Vagina (tissue), 2 donors: ENCODE data around the gene TMBIM4. TPM values are rescaled to one million over a fixed set of nuclear protein-coding genes. Genes with fewer than 3 reads are reported as not detected.
A peak's percentile ranks its signal among the peaks of the same experiment; 100 is the strongest.

Experiments used
- DNase-seq, 2 donors: peaks; one replicate each; pipeline ENCODE4 v3.0.0-alpha.2; 2017; ENCODE audit errors: extremely low spot score in 2 of 2
- H3K27ac ChIP-seq: fragments of 200-600 bp; sonication (generic); one replicate; pipeline ENCODE4 v1.5.1; 2019
- H3K27me3 ChIP-seq: fragments of 200-600 bp; sonication (generic); one replicate; pipeline ENCODE4 v1.5.1; 2019
- H3K36me3 ChIP-seq, 2 donors: fragments of 200-600 bp; sonication (generic); one replicate each; pipeline ENCODE4 v1.5.1; 2017 to 2019
- H3K4me1 ChIP-seq: fragments of 200-600 bp; sonication (generic); one replicate; pipeline ENCODE4 v1.5.1; 2019
- H3K4me3 ChIP-seq, 2 donors: fragments of 200-600 bp; sonication (generic); 1 replicate in 1 of 2; 2 replicates in 1 of 2; pipeline ENCODE4 v1.5.1; 2016 to 2019
- H3K9me3 ChIP-seq: fragments of 200-600 bp; sonication (generic); one replicate; pipeline ENCODE4 v1.5.1; 2019
- CTCF ChIP-seq, 3 experiments: fragments of 450-650 bp in 2 of 3; fragments of 200-600 bp in 1 of 3; sonication (generic) in 1 of 3; IDR thresholded peaks; one replicate each; pipeline ENCODE4 v1.5.1; 2017 to 2019; ENCODE audit warnings: antibody characterized with exemption in 3 of 3, mild to moderate bottlenecking in 2 of 3, moderate library complexity in 2 of 3
- POLR2A ChIP-seq, 2 donors: fragments of 450-650 bp; IDR thresholded peaks; one replicate each; pipeline ENCODE4 v1.6.1; 2017; ENCODE audit warnings: antibody characterized with exemption in 2 of 2, mild to moderate bottlenecking in 2 of 2, moderate library complexity in 2 of 2
- POLR2AphosphoS5 ChIP-seq, 2 donors: sonication (generic); formaldehyde crosslinking; IDR thresholded peaks; one replicate each; pipeline ENCODE4 v1.9.0; 2017; ENCODE audit warnings: antibody characterized with exemption in 2 of 2, mild to moderate bottlenecking in 2 of 2, low read depth in 1 of 2; ENCODE audit not compliant: insufficient read depth in 1 of 2
- intact Hi-C: fragments of 100-400 bp; cut with DNase I; formaldehyde crosslinking; loops from one replicate; pipeline ENCODE4 v1.15.1; 2023
- total RNA-seq: library from RNA; depleted of rRNA; stranded (reverse); fragments of >200 nt; gene quantifications from one replicate; pipeline ENCODE4 v1.2.3, GENCODE V29; 2016

TMBIM4 gene
- total RNA-seq, 1 donor from 2014 or later, result 98.7 TPM

- no peak for TF ChIP-seq POLR2A (IDR thresholded peaks at IDR 0.05)
- no peak for TF ChIP-seq CTCF (IDR thresholded peaks at IDR 0.05)
- TF ChIP-seq POLR2AphosphoS5 (IDR thresholded peaks at IDR 0.05; ENCODE audit: insufficient read depth in 1 of 2, low read depth in 1 of 2), result no peak
- H3K36me3 ChIP-seq, result no peaks in the 10 kb centered on the region
- DNase-seq, result no peak
- no peaks in the 10 kb centered on the region for H3K9me3 ChIP-seq
- peak overlapping the region; percentile 86 for H3K27ac ChIP-seq
- intact Hi-C loops, result no loop called here
- peaks cover 26% of the 10 kb centered on the region for H3K4me1 ChIP-seq
- H3K27me3 ChIP-seq, result no peaks in the 10 kb centered on the region
- peak overlapping the region in 1 of 2 donors; percentile 53 for H3K4me3 ChIP-seq
Measured at GRCh38 chr12:66190519-66191370, 20.9 kb upstream of the TMBIM4 start.

GRCh38 chr12:66189889-66190288 lies 20.1 kb upstream of the TMBIM4 start:
- Histone ChIP-seq H3K36me3 (no peaks in the 10 kb centered on the region), H3K4me1 (peaks cover 26% of the 10 kb centered on the region), H3K9me3 (no peaks in the 10 kb centered on the region), H3K4me3 (peak overlapping the region; percentile 48 to 53), H3K27me3 (no peaks in the 10 kb centered on the region), H3K27ac (peak overlapping the region; percentile 86)
- TF ChIP-seq POLR2A (IDR thresholded peaks at IDR 0.05), result no peak
- TF ChIP-seq POLR2AphosphoS5 (IDR thresholded peaks at IDR 0.05; ENCODE audit: insufficient read depth in 1 of 2, low read depth in 1 of 2), result no peak
- TF ChIP-seq CTCF (IDR thresholded peaks at IDR 0.05), result no peak
- intact Hi-C loops, result no loop called here
- DNase-seq, result no peak

- Histone ChIP-seq H3K36me3 (no peaks in the 10 kb centered on the region), H3K4me3 (peak overlapping the region; percentile 48 to 53), H3K27me3 (no peaks in the 10 kb centered on the region), H3K27ac (peak overlapping the region; percentile 86), H3K4me1 (peaks cover 26% of the 10 kb centered on the region), H3K9me3 (no peaks in the 10 kb centered on the region)
- TF ChIP-seq POLR2AphosphoS5 (IDR thresholded peaks at IDR 0.05; ENCODE audit: insufficient read depth in 1 of 2, low read depth in 1 of 2) (no peak), CTCF (IDR thresholded peaks at IDR 0.05) (no peak), POLR2A (IDR thresholded peaks at IDR 0.05) (no peak)
- no peak for DNase-seq
- intact Hi-C loops, result no loop called here
Measured at GRCh38 chr12:66189486-66189843, 19.7 kb upstream of the TMBIM4 start.

- Histone ChIP-seq H3K9me3 (no peaks in the 10 kb centered on the region), H3K4me3 (peak within 1 kb of the TSS; percentile 48 to 53), H3K4me1 (peaks cover 25% of the 10 kb centered on the region), H3K27ac (peak within 1 kb of the TSS; percentile 86), H3K27me3 (no peaks in the 10 kb centered on the region), H3K36me3 (no peaks in the 10 kb centered on the region)
- intact Hi-C loops, result no loop called here
- TF ChIP-seq CTCF (IDR thresholded peaks at IDR 0.05) (no peak), POLR2A (IDR thresholded peaks at IDR 0.05) (peak in 1 of 2 donors; percentile 76), POLR2AphosphoS5 (IDR thresholded peaks at IDR 0.05; ENCODE audit: insufficient read depth in 1 of 2, low read depth in 1 of 2) (peak; percentile 82 to 91)
- peak in 1 of 2 donors; percentile 93 for DNase-seq
Measured at GRCh38 chr12:66188584-66189485, 19.0 kb upstream of the TMBIM4 start, which contains the start of gene IRAK3. Gene IRAK3, plus strand, starts transcription at chr12:66189214. Its CDS starts 86 bp downstream, at chr12:66189300.
